LHCN-M2 (cell line): ENCODE measurements around the gene AK8. TPM values are rescaled to one million over a fixed set of nuclear protein-coding genes. Genes with fewer than 3 reads are reported as not detected.

Source experiments
- DNase-seq: peaks from one replicate; pipeline ENCODE4 v3.0.0-alpha.2; 2012; ENCODE audit warnings: low read depth
- total RNA-seq: library from RNA; depleted of rRNA; stranded (reverse); fragments of >200 nt; gene quantifications from 2 replicates; pipeline ENCODE4 v1.2.3, GENCODE V29; 2014

AK8 gene
- total RNA-seq, 1 experiment from 2014 or later, result not detected

GRCh38 chr9:132798817-132799790 is 79.0 kb downstream of the AK8 start:
- no peak for DNase-seq

GRCh38 chr9:132797861-132798659 is 80.0 kb downstream of the AK8 start:
- DNase-seq, result no peak

- DNase-seq, result no peak
Measured at GRCh38 chr9:132795511-132796303, 82.4 kb downstream of the AK8 start.

DNA sequence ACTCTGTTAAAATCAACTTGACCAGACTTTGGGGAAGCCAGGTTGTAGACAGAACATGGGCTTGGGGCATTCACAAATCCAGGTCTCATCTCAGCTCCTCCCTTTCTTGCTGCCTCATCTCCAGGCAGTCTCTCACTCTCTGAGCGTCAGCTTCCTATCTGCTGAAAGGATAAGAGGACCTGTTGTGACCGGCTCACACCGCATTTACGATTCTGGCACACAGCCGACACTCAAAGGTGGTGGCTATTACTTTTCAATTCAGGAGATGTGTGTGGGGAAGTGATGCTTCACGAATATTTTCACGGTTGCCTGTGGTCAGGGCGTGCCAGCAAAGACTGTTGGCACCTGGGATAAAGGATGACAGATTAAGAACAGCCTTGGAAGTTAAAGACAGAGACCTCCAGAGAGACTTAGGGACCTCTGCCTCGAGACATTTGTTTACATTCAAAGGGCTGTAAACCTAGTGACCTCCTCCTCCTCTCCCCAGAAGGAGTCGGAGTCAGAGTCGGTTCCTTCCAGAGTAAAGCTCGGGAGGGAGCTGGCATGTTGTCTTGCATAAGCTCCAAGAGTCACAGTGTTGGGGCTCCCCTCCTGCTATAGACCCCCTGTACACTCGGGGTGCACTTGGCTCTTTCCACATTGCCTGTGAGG is 83.2 kb downstream of the AK8 start:
- DNase-seq, result no peak

- no peak for DNase-seq
Measured at GRCh38 chr9:132793606-132794580, 84.2 kb downstream of the AK8 start.

DNA sequence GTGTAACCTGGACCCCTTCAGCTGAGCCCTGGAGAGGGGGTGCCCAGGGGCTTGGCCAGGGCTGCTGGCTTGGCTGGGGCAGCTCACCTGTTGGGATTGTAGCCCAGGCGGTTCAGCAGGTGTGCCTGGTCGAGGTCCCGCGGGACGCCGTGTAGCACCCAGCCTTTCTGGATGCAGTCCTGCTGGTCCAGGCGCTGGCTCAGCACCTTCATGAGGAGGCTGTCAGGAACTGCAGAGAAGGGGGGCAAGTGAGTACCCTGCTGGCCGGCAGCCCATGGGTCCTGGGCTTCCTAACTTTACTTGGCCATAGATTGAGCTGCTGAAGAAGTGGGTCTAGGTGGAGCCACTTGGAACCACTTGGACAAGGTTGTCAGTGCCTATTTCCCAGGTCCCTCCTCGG is 85.5 kb downstream of the AK8 start:
- DNase-seq, result no peak

GRCh38 chr9:132791699-132792240 is 86.3 kb downstream of the AK8 start:
- DNase-seq, result no peak

DNA sequence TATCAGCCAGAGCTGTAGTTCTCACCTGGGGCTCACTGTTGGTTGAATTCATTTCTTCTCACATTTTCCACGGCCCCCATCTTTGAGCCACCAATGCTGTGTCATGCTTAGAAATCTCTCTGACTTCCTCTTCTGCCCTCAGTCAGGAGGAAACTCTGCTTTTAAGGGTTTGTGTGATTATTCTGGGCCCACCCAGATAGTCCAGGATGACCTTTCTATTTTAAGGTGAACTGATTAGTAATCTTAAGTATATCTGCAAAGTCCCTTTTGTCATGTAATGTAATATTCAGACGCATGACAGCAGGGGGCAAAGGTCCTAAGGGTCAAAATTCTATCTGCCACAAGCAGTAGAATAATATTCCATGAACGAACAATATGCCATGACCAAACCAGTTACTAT is 88.4 kb downstream of the AK8 start:
- DNase-seq, result no peak

DNA sequence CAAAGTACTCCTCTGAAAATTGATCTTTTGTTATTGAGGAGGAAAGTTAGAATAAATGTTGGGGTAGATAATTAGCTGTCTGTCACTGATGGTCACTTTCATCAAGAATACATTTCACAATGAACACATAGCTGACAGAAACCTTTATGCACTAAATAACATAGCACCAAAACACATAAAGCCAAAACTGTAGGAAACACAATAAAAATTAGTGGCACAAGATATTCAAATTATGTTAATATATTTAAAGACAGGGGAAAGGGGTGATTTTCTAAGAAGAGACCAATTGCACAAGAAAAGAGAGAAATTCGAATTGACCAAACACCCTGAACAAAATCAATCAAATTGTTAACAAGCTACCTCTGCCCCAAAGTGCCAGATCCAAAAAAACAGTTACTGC is 89.7 kb downstream of the AK8 start:
- no peak for DNase-seq

DNA sequence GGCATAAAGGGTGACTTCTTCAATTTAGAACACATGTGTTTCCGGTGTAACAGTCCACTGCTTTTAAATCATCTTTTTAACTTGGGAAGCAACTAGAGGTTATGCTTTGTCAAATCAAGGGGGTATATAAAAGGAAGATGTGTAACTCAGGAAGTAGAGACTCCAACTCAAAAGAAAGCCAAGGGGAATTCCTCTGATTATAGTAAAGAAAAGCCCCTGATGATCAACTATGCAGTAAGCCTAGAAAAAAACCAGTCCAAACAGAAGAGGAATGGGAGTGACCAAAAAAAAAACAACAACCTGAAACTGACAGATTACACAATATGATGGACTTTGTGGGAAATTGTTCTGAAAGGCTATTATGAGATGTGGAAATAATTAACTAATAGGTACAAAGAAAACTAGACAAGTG is 90.3 kb downstream of the AK8 start:
- DNase-seq, result no peak

DNA sequence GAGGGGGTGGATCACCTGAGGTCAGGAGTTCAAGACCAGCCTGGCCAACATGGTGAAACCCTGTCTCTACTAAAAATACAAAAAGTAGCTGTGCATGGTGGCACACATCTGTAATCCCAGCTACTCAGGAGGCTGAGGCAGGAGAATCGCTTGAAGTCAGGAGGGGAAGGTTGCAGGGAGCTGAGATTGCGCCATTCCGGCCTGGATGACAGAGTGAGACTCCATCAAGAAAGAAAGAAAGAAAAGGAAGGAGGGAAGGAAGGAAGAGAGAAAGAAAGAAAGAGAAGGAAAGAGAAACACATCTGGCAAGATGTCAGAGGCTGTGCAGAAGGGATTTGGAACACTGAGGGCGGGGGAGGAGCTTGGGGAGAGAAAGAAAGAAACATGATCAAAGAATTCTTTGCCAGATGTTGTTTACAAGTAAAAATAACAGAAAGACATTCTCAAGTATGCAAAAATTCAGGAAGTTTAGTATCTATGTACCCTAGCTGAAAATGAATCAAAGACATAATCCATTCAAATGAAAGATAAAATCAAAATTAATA is 93.7 kb downstream of the AK8 start:
- no peak for DNase-seq

DNA sequence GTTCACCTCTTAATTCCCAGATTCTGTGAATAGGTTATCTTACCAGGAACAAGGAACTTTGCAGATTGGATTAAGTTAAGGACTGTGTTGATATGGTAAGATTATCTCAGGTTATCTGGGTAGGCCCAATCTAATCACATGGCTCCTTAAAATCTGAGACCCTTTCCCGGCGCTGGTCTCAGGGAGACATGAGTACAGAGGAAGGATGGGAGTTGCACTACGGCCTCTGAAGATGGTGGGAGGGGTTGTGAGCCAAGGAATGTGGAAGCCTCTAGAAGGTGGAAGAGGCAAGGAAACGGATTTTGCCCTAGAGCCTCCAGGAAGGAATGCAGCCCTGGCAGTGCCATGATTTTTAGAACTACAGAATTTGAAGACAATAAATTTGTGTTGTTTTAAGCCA is 95.1 kb downstream of the AK8 start:
- DNase-seq, result no peak

DNA sequence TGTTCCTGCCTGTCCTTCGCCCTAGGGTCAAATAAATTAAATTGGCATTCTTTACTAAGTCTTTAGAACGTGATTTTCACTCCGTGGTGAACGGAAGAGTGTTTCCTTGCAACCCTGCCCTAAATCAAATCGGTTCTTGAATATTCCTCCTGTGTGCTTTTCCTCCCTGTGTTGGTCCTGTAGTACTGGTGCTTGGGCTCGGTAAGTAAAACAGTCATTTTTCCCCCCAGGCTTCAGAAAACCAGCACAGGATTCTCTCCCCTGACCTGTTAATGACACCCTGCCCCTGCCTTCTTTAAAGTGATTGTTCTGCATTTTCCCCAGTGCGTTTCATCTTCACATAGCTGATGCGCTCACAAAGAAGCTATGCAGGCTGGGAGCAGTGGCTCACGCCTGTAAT is 96.0 kb downstream of the AK8 start:
- no peak for DNase-seq

DNA sequence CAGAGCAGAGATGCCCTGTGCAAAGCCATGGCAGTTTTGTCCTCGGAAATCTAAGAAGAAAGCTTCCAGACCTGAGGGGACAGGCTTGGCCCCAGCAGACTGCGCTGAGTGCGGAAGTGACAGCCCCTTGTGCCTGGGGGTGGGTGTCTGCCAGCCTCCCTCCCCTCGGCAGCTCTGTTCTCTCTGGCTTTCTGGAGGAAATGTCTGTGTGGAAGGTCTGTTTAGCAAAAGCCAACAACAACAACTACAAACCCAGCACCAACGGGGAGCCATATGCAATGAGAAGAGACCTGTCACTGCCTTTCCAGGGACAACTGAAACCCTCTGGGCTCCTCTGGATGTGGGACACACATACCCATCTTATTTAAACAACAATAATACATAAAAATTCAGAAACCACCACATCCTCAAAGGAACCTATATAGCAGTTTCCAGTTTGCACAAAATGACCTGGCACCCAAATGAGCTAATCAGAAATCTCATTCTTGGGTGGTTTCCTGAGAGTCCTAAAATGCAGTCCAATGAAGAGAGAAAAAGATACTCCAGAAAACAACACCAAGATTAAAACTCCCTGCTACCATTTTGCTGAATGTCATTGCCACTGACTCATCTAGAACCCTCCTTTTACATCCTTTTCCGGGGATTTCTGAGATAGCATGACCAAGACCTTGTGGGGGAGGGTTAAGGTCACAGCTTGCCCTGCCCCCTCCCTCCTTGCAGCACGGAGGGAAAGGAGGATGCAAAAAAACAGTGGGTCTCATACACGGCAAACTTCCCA is 97.7 kb downstream of the AK8 start:
- no peak for DNase-seq

- no peak for DNase-seq
Measured at GRCh38 chr9:132776891-132777290, 101.2 kb downstream of the AK8 start.

DNA sequence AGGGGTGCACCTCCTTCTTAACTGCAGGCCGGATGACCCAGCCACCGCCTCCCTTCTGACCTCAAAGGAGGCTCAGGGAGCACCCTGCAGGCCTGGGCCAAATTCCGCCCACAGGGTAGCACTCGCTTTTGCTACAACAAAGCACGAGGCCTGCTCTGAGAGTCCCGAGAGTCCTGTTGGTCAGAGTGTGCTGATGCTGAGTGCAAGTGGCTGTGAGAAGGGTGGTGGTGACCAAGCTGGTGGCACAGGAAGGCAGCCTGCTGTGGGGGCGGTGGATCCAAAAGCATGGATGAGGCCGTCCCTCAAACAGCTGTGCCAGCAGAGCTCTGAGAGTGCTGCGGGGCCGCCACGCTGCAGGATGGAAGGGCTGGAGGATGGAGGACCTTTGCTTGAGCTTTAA is 101.8 kb downstream of the AK8 start:
- no peak for DNase-seq

- no peak for DNase-seq
Measured at GRCh38 chr9:132775720-132776119, 102.4 kb downstream of the AK8 start.

GRCh38 chr9:132774886-132775285 is 103.2 kb downstream of the AK8 start:
- no peak for DNase-seq
